Left lung (tissue), 10 donors: ENCODE measurements around the gene KRT23. TPM values are rescaled to one million over a fixed set of nuclear protein-coding genes. Genes with fewer than 3 reads are reported as not detected.
A peak's percentile ranks its signal among the peaks of the same experiment; 100 is the strongest.

Experiments used
- ATAC-seq: fragments of 200-7000 bp; cut with Tn5 transposase; one replicate; pipeline ENCODE4 v1.9.1; 2020; ENCODE audit warnings: moderate library complexity
- DNase-seq, 4 donors: peaks; one replicate each; pipeline ENCODE4 v3.0.0-alpha.2; 2013 to 2020
- H3K27ac ChIP-seq, 2 donors: fragments of 200-600 bp; sonication (generic) in 1 of 2; one replicate each; pipeline versions ENCODE4 v1.5.0 to v1.8.0; 2020 to 2021
- H3K27me3 ChIP-seq, 2 donors: fragments of 200-600 bp; sonication (generic) in 1 of 2; one replicate each; pipeline versions ENCODE4 v1.5.0 to v1.8.0; 2020 to 2021
- H3K36me3 ChIP-seq, 2 donors: fragments of 200-600 bp; sonication (generic) in 1 of 2; one replicate each; pipeline versions ENCODE4 v1.5.0 to v1.8.0; 2020 to 2021
- H3K4me1 ChIP-seq, 2 donors: fragments of 200-600 bp; one replicate each; pipeline ENCODE4 v1.8.0; 2021
- H3K4me3 ChIP-seq, 2 donors: fragments of 200-600 bp; sonication (generic) in 1 of 2; one replicate each; pipeline versions ENCODE4 v1.5.0 to v1.8.0; 2020 to 2021; ENCODE audit warnings: mild to moderate bottlenecking in 1 of 2
- H3K9me3 ChIP-seq, 2 donors: fragments of 200-600 bp; sonication (generic) in 1 of 2; one replicate each; pipeline versions ENCODE4 v1.5.0 to v1.8.0; 2020 to 2021
- intact Hi-C, 2 donors: fragments of 100-400 bp; cut with DNase I; formaldehyde crosslinking; loops; one replicate each; pipeline versions ENCODE4 v1.11.2 to v1.14.2; 2022
- polyA plus RNA-seq, 6 donors: library from polyadenylated mRNA; unstranded; fragments of 120-200 nt; gene quantifications; one replicate each; pipeline ENCODE4 v1.2.1, GENCODE V29; 2013; ENCODE audit not compliant: insufficient read length in 6 of 6
- total RNA-seq, 2 donors: library from RNA; stranded (reverse); fragmentation: NEBNext Ultra II Directional; extraction: Animal tissue kit (Norgen Biotek cat#: 25700); gene quantifications; one replicate each; pipeline ENCODE4 v1.2.1, GENCODE V29; 2021
- TF ChIP-seq, protein P1 (sequence below), 2 donors: fragments of 200-600 bp; sonication (generic) in 1 of 2; IDR thresholded peaks; one replicate each; pipeline versions ENCODE4 v1.5.0 to v1.8.0; 2021; ENCODE audit warnings: antibody characterized with exemption in 2 of 2
- donor health status: DM: no; HTN: yes; CAD: no.
- donor health status: DM: no; HTN: no; CAD: no.

KRT23 gene
- total and polyA plus RNA-seq, 8 donors: 0.09 to 5.6 (median 0.29) TPM; not detected in 1

DNA sequence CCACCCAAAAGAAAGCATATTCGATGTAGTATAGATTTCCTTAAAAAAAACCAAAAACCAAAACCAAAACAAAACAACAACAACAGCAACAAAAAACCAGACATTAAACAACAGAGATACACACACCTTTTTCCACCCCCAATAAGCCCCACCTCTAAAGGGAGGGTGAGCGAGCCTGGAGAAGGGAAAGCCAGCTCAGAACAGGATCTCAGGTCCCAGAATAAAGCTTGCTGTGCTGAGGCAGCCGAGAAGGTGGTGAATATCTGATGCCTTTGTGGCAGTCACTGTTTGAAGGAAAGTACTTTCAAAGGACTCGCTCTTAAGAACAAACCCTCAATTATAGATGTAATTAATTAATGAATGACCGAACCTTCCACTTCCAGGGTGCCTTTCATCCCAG, 470 bp downstream of the KRT23 start:
- intact Hi-C loops: no loop called here
- H3K9me3 ChIP-seq: no peaks in the 10 kb centered on the region
- no peaks in the 10 kb centered on the region for H3K4me1 ChIP-seq
- no peaks in the 10 kb centered on the region for H3K27me3 ChIP-seq
- no peak for DNase-seq
- TF ChIP-seq, protein P1, sequence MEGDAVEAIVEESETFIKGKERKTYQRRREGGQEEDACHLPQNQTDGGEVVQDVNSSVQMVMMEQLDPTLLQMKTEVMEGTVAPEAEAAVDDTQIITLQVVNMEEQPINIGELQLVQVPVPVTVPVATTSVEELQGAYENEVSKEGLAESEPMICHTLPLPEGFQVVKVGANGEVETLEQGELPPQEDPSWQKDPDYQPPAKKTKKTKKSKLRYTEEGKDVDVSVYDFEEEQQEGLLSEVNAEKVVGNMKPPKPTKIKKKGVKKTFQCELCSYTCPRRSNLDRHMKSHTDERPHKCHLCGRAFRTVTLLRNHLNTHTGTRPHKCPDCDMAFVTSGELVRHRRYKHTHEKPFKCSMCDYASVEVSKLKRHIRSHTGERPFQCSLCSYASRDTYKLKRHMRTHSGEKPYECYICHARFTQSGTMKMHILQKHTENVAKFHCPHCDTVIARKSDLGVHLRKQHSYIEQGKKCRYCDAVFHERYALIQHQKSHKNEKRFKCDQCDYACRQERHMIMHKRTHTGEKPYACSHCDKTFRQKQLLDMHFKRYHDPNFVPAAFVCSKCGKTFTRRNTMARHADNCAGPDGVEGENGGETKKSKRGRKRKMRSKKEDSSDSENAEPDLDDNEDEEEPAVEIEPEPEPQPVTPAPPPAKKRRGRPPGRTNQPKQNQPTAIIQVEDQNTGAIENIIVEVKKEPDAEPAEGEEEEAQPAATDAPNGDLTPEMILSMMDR (IDR thresholded peaks at IDR 0.05): no peak
- no peak for ATAC-seq
- H3K4me3 ChIP-seq: no peak overlapping the region
- peak overlapping the region in 1 of 2 donors; percentile 73 for H3K27ac ChIP-seq
- no peaks in the 10 kb centered on the region for H3K36me3 ChIP-seq

DNA sequence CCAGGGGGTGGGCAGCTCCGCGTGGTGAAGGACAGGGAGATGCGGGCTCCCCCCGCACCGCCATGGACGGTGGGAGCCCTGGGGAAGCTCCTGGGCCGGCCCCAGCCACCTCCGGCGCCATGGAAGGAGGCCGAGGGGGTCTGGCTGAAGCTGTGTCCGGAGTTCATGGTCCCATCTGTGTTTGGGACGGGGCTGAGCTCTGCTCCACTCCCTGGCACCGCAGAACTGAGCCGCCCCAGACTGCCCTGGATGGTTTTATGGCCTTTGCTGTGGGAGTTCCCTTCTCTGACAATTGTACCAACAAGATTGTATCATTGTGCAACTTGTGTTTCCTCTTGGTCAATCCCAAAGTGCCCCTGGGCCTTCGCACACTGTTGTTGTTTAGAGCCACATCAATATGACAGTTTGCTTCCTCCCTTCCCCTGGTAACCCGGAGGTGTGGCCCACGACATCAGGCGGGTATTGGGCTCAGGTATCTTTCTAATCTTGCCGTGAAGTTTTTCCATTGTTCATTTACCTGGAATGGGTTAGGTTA, 942 bp downstream of the KRT23 start:
- intact Hi-C loops: no loop called here
- Histone ChIP-seq H3K9me3 (no peaks in the 10 kb centered on the region), H3K27me3 (no peaks in the 10 kb centered on the region), H3K4me3 (peak overlapping the region in 1 of 2 donors; percentile 24), H3K36me3 (no peaks in the 10 kb centered on the region), H3K4me1 (no peaks in the 10 kb centered on the region), H3K27ac (peak overlapping the region in 1 of 2 donors; percentile 73)
- DNase-seq (peak in 1 of 4 donors; percentile 75), ATAC-seq (no peak)
- TF ChIP-seq, protein P1 (IDR thresholded peaks at IDR 0.05): no peak

DNA sequence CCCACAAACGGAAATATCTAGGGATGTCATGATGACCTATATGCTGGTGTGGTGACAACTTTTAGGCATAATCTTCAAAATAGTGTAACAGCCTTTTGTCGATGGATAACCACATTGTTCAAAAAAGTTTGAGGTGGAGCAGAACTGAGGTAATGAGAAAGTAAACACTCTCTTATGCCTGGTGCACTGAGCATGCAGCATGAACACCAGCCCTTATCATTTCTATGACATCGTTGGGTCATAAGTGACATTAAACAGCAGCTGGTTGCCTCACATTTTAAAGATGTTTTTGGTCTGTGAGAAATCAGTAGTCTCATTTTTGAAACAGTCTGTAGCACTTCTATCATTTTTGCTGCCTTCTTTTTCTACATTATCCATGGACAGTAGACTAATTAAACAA, 1.8 kb downstream of the KRT23 start:
- intact Hi-C loops: no loop called here
- Histone ChIP-seq H3K4me3 (peak overlapping the region in 1 of 2 donors; percentile 1), H3K9me3 (no peaks in the 10 kb centered on the region), H3K27me3 (no peaks in the 10 kb centered on the region), H3K27ac (peak overlapping the region in 1 of 2 donors; percentile 73), H3K36me3 (no peaks in the 10 kb centered on the region), H3K4me1 (no peaks in the 10 kb centered on the region)
- DNase-seq: no peak
- no peak for ATAC-seq
- TF ChIP-seq, protein P1 (IDR thresholded peaks at IDR 0.05): no peak

DNA sequence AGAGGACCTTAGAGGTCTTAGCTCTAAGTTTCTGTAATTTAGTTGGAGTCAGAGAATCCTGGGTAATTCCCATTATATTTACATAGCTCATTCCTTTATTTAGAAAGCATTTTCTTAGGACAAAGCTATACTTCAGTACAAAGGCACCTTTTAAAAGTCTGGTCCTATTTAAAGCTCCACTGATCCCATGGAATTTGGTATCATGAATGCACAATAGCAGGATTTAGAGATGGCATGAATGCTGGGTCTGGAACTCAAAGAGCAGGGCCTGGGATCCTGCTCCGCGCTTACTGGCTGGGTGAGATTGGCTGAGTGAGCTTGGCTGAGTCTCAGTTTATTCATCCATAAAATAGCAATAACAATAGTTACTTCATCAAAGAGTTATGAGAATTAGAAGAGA, 4.8 kb downstream of the KRT23 start:
- TF ChIP-seq, protein P1 (IDR thresholded peaks at IDR 0.05): no peak
- no peak for ATAC-seq
- Histone ChIP-seq H3K9me3 (no peaks in the 10 kb centered on the region), H3K27me3 (no peaks in the 10 kb centered on the region), H3K4me3 (no peak overlapping the region), H3K4me1 (no peaks in the 10 kb centered on the region), H3K27ac (no peak overlapping the region), H3K36me3 (peaks cover 0 to 5% of the 10 kb centered on the region in 2 donors)
- DNase-seq: no peak
- intact Hi-C loops: no loop called here

DNA sequence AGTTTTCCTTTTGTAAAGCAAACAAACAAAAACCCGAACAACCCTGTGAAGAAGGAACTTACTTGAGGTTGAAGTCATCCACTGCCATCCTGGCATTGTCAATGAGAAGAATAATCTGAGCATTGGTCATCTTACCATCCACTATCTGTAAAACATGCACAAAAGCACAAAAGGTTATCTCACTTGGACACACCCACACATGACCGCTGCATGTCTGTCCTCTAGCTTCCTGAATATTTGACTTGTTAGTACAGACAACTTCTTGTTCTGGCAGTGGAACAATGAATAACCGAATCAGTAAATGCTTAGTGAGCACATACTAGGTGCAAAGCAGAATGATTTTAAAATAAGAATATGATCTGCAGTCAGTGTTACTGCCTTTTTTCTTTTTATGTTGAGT, 6.1 kb downstream of the KRT23 start:
- DNase-seq (no peak), ATAC-seq (no peak)
- intact Hi-C loops: no loop called here
- Histone ChIP-seq H3K4me3 (no peak overlapping the region), H3K4me1 (no peaks in the 10 kb centered on the region), H3K27me3 (peaks cover 0 to 2% of the 10 kb centered on the region in 2 donors), H3K9me3 (no peaks in the 10 kb centered on the region), H3K27ac (no peak overlapping the region), H3K36me3 (peaks cover 0 to 5% of the 10 kb centered on the region in 2 donors)
- TF ChIP-seq, protein P1 (IDR thresholded peaks at IDR 0.05): no peak
